PC-3 (cell line): ENCODE data around the gene ZNF554.

ENCODE experiments used
- CTCF ChIP-seq: fragments of 300-600 bp; sonication (generic); conservative IDR thresholded peaks from 2 replicates; pipeline ENCODE4 v1.5.1; 2017; ENCODE audit warnings: antibody characterized with exemption, low read depth, mild to moderate bottlenecking, low read length
- EZH2 ChIP-seq: fragments of 300-600 bp; sonication (generic); IDR thresholded peaks from one replicate; pipeline ENCODE4 v1.6.1; 2017; ENCODE audit warnings: antibody characterized with exemption, mild to moderate bottlenecking, low read length; ENCODE audit not compliant: unreplicated experiment
- EZH2phosphoT487 ChIP-seq: fragments of 300-600 bp; sonication (generic); IDR thresholded peaks from 2 replicates; pipeline ENCODE4 v1.6.1; 2018; ENCODE audit warnings: mild to moderate bottlenecking, antibody characterized with exemption, low read length, borderline replicate concordance

DNA sequence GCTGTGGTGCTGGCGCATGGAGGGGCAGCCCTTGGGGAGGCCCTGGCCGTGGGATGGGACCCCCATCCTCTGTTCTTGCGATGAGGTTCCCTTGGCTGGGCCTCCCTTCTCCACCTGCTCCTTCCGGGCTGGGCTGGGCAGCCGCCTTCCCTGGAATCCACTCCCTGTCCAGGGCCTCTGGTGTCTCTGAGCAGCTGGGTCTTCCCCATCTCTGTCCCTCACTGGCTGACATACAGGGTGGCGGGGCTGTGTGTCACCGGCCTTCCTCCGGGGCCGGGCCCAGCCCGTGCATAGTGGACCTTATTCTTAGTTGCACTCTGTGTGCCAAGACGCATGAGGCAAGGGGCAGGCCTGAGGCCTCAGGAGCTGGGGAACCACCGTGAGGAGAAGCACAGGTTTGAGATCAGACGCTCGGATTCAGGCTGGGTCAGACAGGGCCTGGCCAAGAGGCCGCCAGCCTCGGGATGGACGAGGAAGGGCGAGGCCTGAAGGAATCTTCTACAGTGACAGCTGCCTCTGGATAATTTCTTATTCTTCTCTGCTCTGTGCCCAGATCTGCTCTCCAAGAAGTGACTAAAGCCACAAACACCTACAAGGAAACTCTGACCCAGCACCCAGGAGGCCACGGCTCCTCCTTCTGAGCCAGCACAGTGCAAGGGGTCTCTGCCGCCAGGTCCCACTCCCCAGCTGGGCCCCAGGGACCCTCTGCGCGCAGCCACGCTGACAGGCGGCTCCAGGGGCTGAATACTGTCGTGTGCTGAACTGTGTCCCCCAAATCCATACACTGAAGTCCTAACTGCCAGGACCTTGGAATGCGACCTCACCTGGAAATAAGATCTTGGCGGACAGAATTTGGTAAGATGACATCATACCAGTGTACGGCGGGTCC, 47.6 kb upstream of the ZNF554 start:
- TF ChIP-seq CTCF (no peak), EZH2phosphoT487 (no peak), EZH2 (no peak)
